Mesendoderm (in vitro differentiated cells): ENCODE results near the gene FXYD5.

Source experiments
- DNase-seq: peaks from one replicate; pipeline ENCODE4 v3.0.0; 2013
- H2AK5ac ChIP-seq: 2 replicates; pipeline ENCODE4 v1.6.1; 2013; ENCODE audit warnings: low read length, inconsistent platforms
- H2BK120ac ChIP-seq: 2 replicates; pipeline ENCODE4 v1.6.1; 2013; ENCODE audit warnings: low read depth, mild to moderate bottlenecking, low read length, moderate library complexity, mixed read lengths
- H2BK15ac ChIP-seq: replicated peaks from 2 replicates; pipeline ENCODE4 v1.6.1; 2013; ENCODE audit warnings: low read depth, mild to moderate bottlenecking, moderate library complexity
- H2BK5ac ChIP-seq: 2 replicates; pipeline ENCODE4 v1.6.1; 2013; ENCODE audit warnings: low read length, inconsistent platforms
- H3K18ac ChIP-seq: 2 replicates; pipeline ENCODE4 v1.6.1; 2013; ENCODE audit warnings: mild to moderate bottlenecking, low read length, mixed read lengths
- H3K23ac ChIP-seq: one replicate; pipeline ENCODE4 v1.6.1; 2013; ENCODE audit warnings: low read length
- H3K27ac ChIP-seq: 2 replicates; pipeline ENCODE4 v1.5.1; 2013; ENCODE audit warnings: low read depth, mild to moderate bottlenecking, inconsistent platforms, low read length, moderate library complexity
- H3K27me3 ChIP-seq: 2 replicates; pipeline ENCODE4 v1.6.1; 2013; ENCODE audit warnings: low read length, control low read depth, mild to moderate bottlenecking, inconsistent platforms; ENCODE audit not compliant: insufficient read depth, poor library complexity
- H3K36me3 ChIP-seq: 2 replicates; pipeline ENCODE4 v1.6.1; 2013; ENCODE audit warnings: low read length, inconsistent platforms; ENCODE audit not compliant: control insufficient read depth, insufficient read depth
- H3K4ac ChIP-seq: one replicate; pipeline ENCODE4 v1.6.1; 2013; ENCODE audit warnings: low read depth, mild to moderate bottlenecking, low read length, moderate library complexity
- H3K4me1 ChIP-seq: 2 replicates; pipeline ENCODE4 v1.6.1; 2013; ENCODE audit warnings: low read depth, low read length, inconsistent platforms; ENCODE audit not compliant: control insufficient read depth
- H3K4me2 ChIP-seq: 2 replicates; pipeline ENCODE4 v1.6.1; 2013; ENCODE audit warnings: low read length
- H3K4me3 ChIP-seq: 2 replicates; pipeline ENCODE4 v1.5.1; 2013; ENCODE audit warnings: mild to moderate bottlenecking, low read length
- H3K56ac ChIP-seq: one replicate; pipeline ENCODE4 v1.6.1; 2013; ENCODE audit warnings: low read length
- H3K79me1 ChIP-seq: 2 replicates; pipeline ENCODE4 v1.6.1; 2013; ENCODE audit warnings: low read length, inconsistent platforms
- H3K79me2 ChIP-seq: 2 replicates; pipeline ENCODE4 v1.6.1; 2013; ENCODE audit warnings: mild to moderate bottlenecking, low read length; ENCODE audit not compliant: control insufficient read depth, insufficient read depth
- H3K9ac ChIP-seq: 2 replicates; pipeline ENCODE4 v1.6.1; 2013; ENCODE audit warnings: low read length, inconsistent platforms
- H4K5ac ChIP-seq: one replicate; pipeline ENCODE4 v1.6.1; 2013; ENCODE audit warnings: low read length
- H4K8ac ChIP-seq: one replicate; pipeline ENCODE4 v1.6.1; 2013; ENCODE audit warnings: low read depth, mild to moderate bottlenecking, control low read depth, low read length, moderate library complexity
- WGBS: extraction: QIAGEN DNeasy Blood & Tissue Kit; methylation state at CpG from one replicate; pipeline ENCODE4 v1.1.7; 2013; ENCODE audit warnings: low lambda C conversion rate, missing lambda C conversion rate; ENCODE audit not compliant: insufficient coverage; ENCODE audit errors: extremely low coverage; 5-methylcytosine and 5-hydroxymethylcytosine counted together

Gene FXYD5

DNA sequence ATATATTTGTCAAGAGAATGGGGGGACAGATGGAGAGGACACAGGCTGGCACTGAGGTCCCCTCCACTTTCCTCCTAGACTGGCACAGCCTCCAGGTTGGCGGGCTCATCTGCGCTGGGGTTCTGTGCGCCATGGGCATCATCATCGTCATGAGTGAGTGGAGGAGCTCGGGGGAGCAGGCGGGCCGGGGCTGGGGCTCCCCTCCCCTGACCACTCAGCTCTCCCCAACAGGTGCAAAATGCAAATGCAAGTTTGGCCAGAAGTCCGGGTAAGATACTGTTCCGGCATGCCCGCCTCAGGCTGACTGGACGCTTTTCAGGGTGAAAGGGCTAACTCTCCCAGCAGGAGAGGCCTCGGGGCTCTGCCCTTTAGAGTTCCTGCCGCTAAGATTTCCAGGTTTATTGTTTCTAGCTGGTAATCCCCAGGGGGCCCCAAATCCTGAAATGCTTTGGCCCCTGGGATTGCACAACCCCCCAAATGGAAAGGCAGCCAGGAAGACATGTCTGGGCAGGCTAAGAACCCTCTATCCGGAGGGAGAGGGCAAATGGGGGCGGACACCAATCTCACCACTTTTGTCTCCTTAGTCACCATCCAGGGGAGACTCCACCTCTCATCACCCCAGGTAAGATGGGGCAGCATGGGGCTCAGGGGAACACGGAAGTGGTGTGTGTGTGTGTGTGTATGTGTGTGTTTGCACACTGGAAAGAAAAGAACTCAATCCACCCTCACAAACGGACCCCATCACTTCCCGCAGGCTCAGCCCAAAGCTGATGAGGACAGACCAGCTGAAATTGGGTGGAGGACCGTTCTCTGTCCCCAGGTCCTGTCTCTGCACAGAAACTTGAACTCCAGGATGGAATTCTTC is 31.6 kb upstream of the FXYD5 start:
- Histone ChIP-seq H3K56ac (no peak overlapping the region), H3K23ac (peak overlapping the region; percentile 80), H2BK120ac (no peak overlapping the region), H3K79me1 (no peaks in the 10 kb centered on the region), H2BK5ac (no peak overlapping the region), H3K27ac (no peak overlapping the region), H2BK15ac (no peak overlapping the region), H3K9ac (no peak overlapping the region), H3K36me3 (no peaks in the 10 kb centered on the region), H3K4me1 (peaks cover 3% of the 10 kb centered on the region), H4K8ac (no peak overlapping the region), H3K79me2 (no peaks in the 10 kb centered on the region), H3K18ac (no peak overlapping the region), H3K4ac (no peak overlapping the region), H2AK5ac (no peak overlapping the region), H4K5ac (no peak overlapping the region), H3K27me3 (no peaks in the 10 kb centered on the region), H3K4me3 (no peak overlapping the region), H3K4me2 (no peak overlapping the region)
- no CpG with 5 or more reads among the region's 19 CpGs for WGBS
- DNase-seq, result no peak

DNA sequence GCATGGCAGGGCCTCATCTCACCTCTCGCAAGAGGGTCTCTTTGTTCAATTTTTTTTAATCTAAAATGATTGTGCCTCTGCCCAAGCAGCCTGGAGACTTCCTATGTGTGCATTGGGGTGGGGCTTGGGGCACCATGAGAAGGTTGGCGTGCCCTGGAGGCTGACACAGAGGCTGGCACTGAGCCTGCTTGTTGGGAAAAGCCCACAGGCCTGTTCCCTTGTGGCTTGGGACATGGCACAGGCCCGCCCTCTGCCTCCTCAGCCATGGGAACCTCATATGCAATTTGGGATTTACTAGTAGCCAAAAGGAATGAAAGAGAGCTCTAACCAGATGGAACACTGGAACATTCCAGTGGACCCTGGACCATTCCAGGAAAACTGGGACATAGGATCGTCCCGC is 31.0 kb upstream of the FXYD5 start:
- Histone ChIP-seq H3K18ac (no peak overlapping the region), H4K8ac (no peak overlapping the region), H3K36me3 (no peaks in the 10 kb centered on the region), H3K4me1 (peaks cover 3% of the 10 kb centered on the region), H4K5ac (no peak overlapping the region), H3K56ac (no peak overlapping the region), H3K23ac (no peak overlapping the region), H2AK5ac (no peak overlapping the region), H2BK120ac (no peak overlapping the region), H3K4me2 (no peak overlapping the region), H3K27ac (no peak overlapping the region), H3K79me1 (no peaks in the 10 kb centered on the region), H3K79me2 (no peaks in the 10 kb centered on the region), H3K9ac (no peak overlapping the region), H3K4me3 (no peak overlapping the region), H3K27me3 (no peaks in the 10 kb centered on the region), H2BK15ac (no peak overlapping the region), H2BK5ac (no peak overlapping the region), H3K4ac (no peak overlapping the region)
- no CpG with 5 or more reads among the region's 5 CpGs for WGBS
- no peak for DNase-seq

GRCh38 chr19:35124098-35125060 is 30.2 kb upstream of the FXYD5 start:
- peak; percentile 52 for DNase-seq

GRCh38 chr19:35125270-35125717 is 29.2 kb upstream of the FXYD5 start:
- no peak overlapping the region for H3K27ac ChIP-seq

More at GRCh38 chr19:35124098-35125060, 30.2 kb upstream of the FXYD5 start:
- H2BK15ac ChIP-seq, result no peak overlapping the region
- H3K27me3 ChIP-seq, result no peaks in the 10 kb centered on the region
- H3K4ac ChIP-seq, result no peak overlapping the region
- 100% methylated on average over 2 of the region's 42 CpGs for WGBS
- H3K4me1 ChIP-seq, result peaks cover 3% of the 10 kb centered on the region
- H3K79me2 ChIP-seq, result no peaks in the 10 kb centered on the region
- H2BK120ac ChIP-seq, result no peak overlapping the region
- H3K79me1 ChIP-seq, result no peaks in the 10 kb centered on the region
- no peak overlapping the region for H4K8ac ChIP-seq
- H3K56ac ChIP-seq, result peak overlapping the region; percentile 3
- H3K4me3 ChIP-seq, result no peak overlapping the region
- no peak overlapping the region for H3K27ac ChIP-seq
- no peak overlapping the region for H3K4me2 ChIP-seq
- no peak overlapping the region for H2BK5ac ChIP-seq
- no peak overlapping the region for H3K23ac ChIP-seq
- no peak overlapping the region for H3K9ac ChIP-seq
- H3K18ac ChIP-seq, result no peak overlapping the region
- no peak overlapping the region for H4K5ac ChIP-seq
- H3K36me3 ChIP-seq, result no peaks in the 10 kb centered on the region
- no peak overlapping the region for H2AK5ac ChIP-seq

DNA sequence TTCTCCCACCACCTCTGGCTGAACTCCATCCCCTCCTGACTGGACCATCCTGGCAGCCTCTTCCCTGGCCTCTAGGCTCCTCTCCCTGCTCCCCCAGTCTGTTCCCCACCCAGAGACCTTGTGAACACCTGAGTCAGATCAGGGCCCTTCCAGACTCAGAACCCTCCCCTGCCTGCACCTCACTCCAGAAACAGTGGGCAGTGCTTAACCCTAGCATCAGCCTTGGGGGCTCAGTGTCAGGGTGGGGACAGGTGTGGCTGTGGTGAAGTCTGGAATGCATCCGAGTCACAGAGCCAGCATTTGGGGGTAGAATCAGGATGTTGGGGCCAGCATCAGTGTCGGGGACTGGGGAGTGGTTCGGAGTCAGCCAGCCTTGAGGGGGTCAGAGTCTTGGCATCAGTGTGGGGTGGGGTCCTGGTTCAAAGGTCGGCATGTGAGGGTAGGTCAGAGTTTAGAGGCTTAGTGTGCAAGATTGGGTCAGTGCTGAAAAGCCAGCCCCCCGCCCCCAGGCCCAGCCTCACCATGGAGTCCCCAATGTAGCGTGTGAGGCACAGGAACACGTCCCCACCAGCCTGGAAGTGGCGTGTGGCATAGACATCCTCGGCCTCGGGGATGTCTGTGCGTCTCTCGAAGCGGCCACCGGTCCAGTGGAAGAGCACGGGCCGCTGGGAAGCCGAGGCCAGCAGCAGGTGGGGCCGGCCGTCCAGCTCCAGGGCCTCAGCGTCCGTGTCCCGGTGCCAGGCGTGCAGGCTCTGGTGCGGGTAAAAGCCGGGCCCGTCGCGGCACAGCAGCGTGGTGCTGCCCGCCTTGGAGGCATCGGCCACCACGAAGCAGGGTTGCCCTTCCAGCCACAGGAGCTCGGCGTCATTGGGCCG is 28.5 kb upstream of the FXYD5 start:
- Histone ChIP-seq H3K18ac (no peak overlapping the region), H2BK15ac (no peak overlapping the region), H3K23ac (no peak overlapping the region), H3K27me3 (no peaks in the 10 kb centered on the region), H3K79me1 (no peaks in the 10 kb centered on the region), H3K4me2 (no peak overlapping the region), H3K79me2 (no peaks in the 10 kb centered on the region), H3K9ac (no peak overlapping the region), H4K5ac (no peak overlapping the region), H3K36me3 (no peaks in the 10 kb centered on the region), H3K4me1 (peaks cover 3% of the 10 kb centered on the region), H3K4ac (no peak overlapping the region), H2BK120ac (no peak overlapping the region), H2BK5ac (no peak overlapping the region), H2AK5ac (no peak overlapping the region), H3K56ac (no peak overlapping the region), H3K27ac (no peak overlapping the region), H3K4me3 (no peak overlapping the region), H4K8ac (no peak overlapping the region)
- no peak for DNase-seq
- no CpG with 5 or more reads among the region's 35 CpGs for WGBS

More at GRCh38 chr19:35125270-35125717, 29.2 kb upstream of the FXYD5 start:
- H3K4me1 ChIP-seq, result peaks cover 3% of the 10 kb centered on the region
- H3K56ac ChIP-seq, result no peak overlapping the region
- H3K36me3 ChIP-seq, result no peaks in the 10 kb centered on the region
- H3K27me3 ChIP-seq, result no peaks in the 10 kb centered on the region
- H2BK15ac ChIP-seq, result no peak overlapping the region
- H4K8ac ChIP-seq, result no peak overlapping the region
- no peak overlapping the region for H2BK120ac ChIP-seq
- no peak for DNase-seq
- H3K79me2 ChIP-seq, result no peaks in the 10 kb centered on the region
- no peak overlapping the region for H2AK5ac ChIP-seq
- H4K5ac ChIP-seq, result no peak overlapping the region
- no peak overlapping the region for H3K4ac ChIP-seq
- no peak overlapping the region for H2BK5ac ChIP-seq
- H3K18ac ChIP-seq, result no peak overlapping the region
- no peak overlapping the region for H3K4me2 ChIP-seq
- H3K4me3 ChIP-seq, result no peak overlapping the region
- H3K9ac ChIP-seq, result no peak overlapping the region
- no peaks in the 10 kb centered on the region for H3K79me1 ChIP-seq
- H3K23ac ChIP-seq, result no peak overlapping the region
- WGBS, result no CpG with 5 or more reads among the region's 19 CpGs
